Esophagus muscularis mucosa (tissue), 3 donors: ENCODE data around the gene EIF4E2.
"Not testable (repeated sequence)": the region's sequence is repeated elsewhere in the genome, so short reads cannot be mapped to it uniquely, and the experiment has no call there.

Source experiments
- CTCF ChIP-seq, 3 experiments: fragments of 200-600 bp in 2 of 3; fragments of 450-650 bp in 1 of 3; sonication (generic) in 2 of 3; IDR thresholded peaks; one replicate each; pipeline ENCODE4 v1.5.1; 2017 to 2019; ENCODE audit warnings: antibody characterized with exemption in 3 of 3, mild to moderate bottlenecking in 2 of 3, moderate library complexity in 1 of 3
- POLR2A ChIP-seq: fragments of 450-650 bp; IDR thresholded peaks from one replicate; pipeline ENCODE4 v1.6.1; 2017; ENCODE audit warnings: antibody characterized with exemption, moderate library complexity, mild to moderate bottlenecking, low read depth

GRCh38 chr2:232570481-232570880 is 20.0 kb downstream of the EIF4E2 start:
- TF ChIP-seq CTCF (IDR thresholded peaks at IDR 0.05); POLR2A: not testable (repeated sequence)
